IMR-90 (cell line): ENCODE measurements around the gene CASP9. TPM values are rescaled to one million over a fixed set of nuclear protein-coding genes. Genes with fewer than 3 reads are reported as not detected.

Source experiments
- ATAC-seq: fragments of 200-7000 bp; cut with Tn5 transposase; 2 replicates; pipeline ENCODE4 v1.9.1; 2020; ENCODE audit warnings: low read depth, mild to moderate bottlenecking, moderate library complexity
- BruUV-seq: library from RNA; stranded (reverse); fragments of 400-500 nt; replicated peaks from 2 replicates; lab custom pipeline; 2021; lab: Mats Ljungman, UMichigan
- CTCF ChIA-PET: fragments of 300-600 bp; formaldehyde crosslinking; extraction: SDS; loops from one replicate; lab custom pipeline; 2021; ENCODE audit warnings: antibody characterized with exemption; lab: Yijun Ruan, JAX
- POLR2A ChIA-PET: fragments of 300-600 bp; sonication (Branson Sonifier 250); formaldehyde crosslinking; loops from one replicate; lab custom pipeline; 2022; ENCODE audit warnings: antibody characterized with exemption; ENCODE audit not compliant: unreplicated experiment; lab: Charles Lee
- DNase-seq: peaks from one replicate; pipeline ENCODE4 v3.0.0; 2013
- H2AFZ ChIP-seq: replicated peaks from 2 replicates; pipeline ENCODE3; 2013; ENCODE audit warnings: low read length, mild to moderate bottlenecking; ENCODE audit not compliant: poor library complexity
- H2AK5ac ChIP-seq: 2 replicates; pipeline ENCODE4 v1.6.1; 2013; ENCODE audit warnings: low read depth, low read length, inconsistent platforms
- H2AK9ac ChIP-seq: replicated peaks from 2 replicates; pipeline ENCODE3; 2013; ENCODE audit warnings: mild to moderate bottlenecking, low read depth, low read length, moderate library complexity; ENCODE audit not compliant: poor library complexity
- H2BK120ac ChIP-seq: 2 replicates; pipeline ENCODE4 v1.6.1; 2013; ENCODE audit warnings: low read depth, low read length, inconsistent platforms
- H2BK15ac ChIP-seq: 3 replicates; pipeline ENCODE4 v1.6.1; 2013; ENCODE audit warnings: low read depth, low read length, inconsistent platforms
- H2BK20ac ChIP-seq: 2 replicates; pipeline ENCODE4 v1.6.1; 2013; ENCODE audit warnings: low read depth, mild to moderate bottlenecking, inconsistent platforms, low read length, moderate library complexity
- H2BK5ac ChIP-seq: 2 replicates; pipeline ENCODE4 v1.6.1; 2013; ENCODE audit warnings: mild to moderate bottlenecking, low read depth, low read length, inconsistent platforms; ENCODE audit not compliant: poor library complexity, severe bottlenecking
- H3K14ac ChIP-seq: replicated peaks from 2 replicates; pipeline ENCODE4 v1.6.1; 2013; ENCODE audit warnings: low read depth, low read length, inconsistent platforms
- H3K18ac ChIP-seq: 2 replicates; pipeline ENCODE4 v1.6.1; 2013; ENCODE audit warnings: low read depth, low read length, control low read depth
- H3K23ac ChIP-seq: 2 replicates; pipeline ENCODE4 v1.6.1; 2013; ENCODE audit warnings: low read depth, low read length, inconsistent platforms
- H3K27ac ChIP-seq: 2 replicates; pipeline ENCODE4 v1.5.1; 2013; ENCODE audit warnings: mild to moderate bottlenecking, control low read depth, low read length; ENCODE audit not compliant: insufficient read depth
- H3K27me3 ChIP-seq: 2 replicates; pipeline ENCODE4 v1.6.1; 2013; ENCODE audit warnings: low read length; ENCODE audit not compliant: control insufficient read depth, insufficient read depth
- H3K36me3 ChIP-seq: 2 replicates; pipeline ENCODE4 v1.6.1; 2013; ENCODE audit warnings: low read length, mixed read lengths; ENCODE audit not compliant: control insufficient read depth, insufficient read depth
- H3K4ac ChIP-seq: 2 replicates; pipeline ENCODE4 v1.6.1; 2013; ENCODE audit warnings: low read depth, low read length, inconsistent platforms
- H3K4me1 ChIP-seq: 2 replicates; pipeline ENCODE4 v1.6.1; 2013; ENCODE audit warnings: low read length, mixed read lengths; ENCODE audit not compliant: control insufficient read depth, insufficient read depth
- H3K4me2 ChIP-seq: 2 replicates; pipeline ENCODE4 v1.6.1; 2013; ENCODE audit warnings: low read depth, mild to moderate bottlenecking, control low read depth, low read length, moderate library complexity
- H3K4me3 ChIP-seq: 2 replicates; pipeline ENCODE4 v1.5.1; 2013; ENCODE audit warnings: low read depth, mild to moderate bottlenecking, control low read depth, low read length, moderate library complexity; ENCODE audit not compliant: insufficient read depth
- H3K56ac ChIP-seq: 2 replicates; pipeline ENCODE4 v1.6.1; 2013; ENCODE audit warnings: low read length, inconsistent platforms; ENCODE audit not compliant: insufficient read depth; ENCODE audit errors: extremely low read depth
- H3K79me1 ChIP-seq, 2 experiments: 2 replicates each; pipeline ENCODE4 v1.6.1; 2013; ENCODE audit warnings: low read length in 2 of 2, inconsistent platforms in 1 of 2, low read depth in 1 of 2
- H3K9ac ChIP-seq: 2 replicates; pipeline ENCODE4 v1.6.1; 2013; ENCODE audit warnings: low read depth, low read length, control low read depth
- H3K9me1 ChIP-seq: 2 replicates; pipeline ENCODE4 v1.6.1; 2013; ENCODE audit warnings: low read length, inconsistent platforms; ENCODE audit not compliant: insufficient read depth
- H3K9me3 ChIP-seq: 2 replicates; pipeline ENCODE4 v1.6.1; 2013; ENCODE audit warnings: low read length; ENCODE audit not compliant: control insufficient read depth, insufficient read depth
- H4K20me1 ChIP-seq: 2 replicates; pipeline ENCODE4 v1.6.1; 2013; ENCODE audit warnings: low read length, inconsistent platforms; ENCODE audit not compliant: insufficient read depth
- H4K5ac ChIP-seq: 2 replicates; pipeline ENCODE4 v1.6.1; 2013; ENCODE audit warnings: mild to moderate bottlenecking, low read depth, low read length, control low read depth
- H4K8ac ChIP-seq, 2 experiments: 2 replicates each; pipeline ENCODE4 v1.6.1; 2013; ENCODE audit warnings: low read depth in 2 of 2, low read length in 2 of 2, control low read depth in 1 of 2, inconsistent platforms in 1 of 2
- H4K91ac ChIP-seq: 2 replicates; pipeline ENCODE4 v1.6.1; 2013; ENCODE audit warnings: low read depth, low read length, inconsistent platforms; ENCODE audit not compliant: insufficient read depth
- BHLHE40 ChIP-seq: fragments of 150-350 bp; IDR thresholded peaks from 2 replicates; pipeline ENCODE4 v1.6.1; 2016; ENCODE audit warnings: mild to moderate bottlenecking, low read depth, low read length
- CEBPB ChIP-seq: IDR thresholded peaks from 2 replicates; pipeline ENCODE4 v1.6.1; 2012; ENCODE audit warnings: low read depth, low read length, improper control_type of control experiment
- CHD1 ChIP-seq: IDR thresholded peaks from 2 replicates; pipeline ENCODE4 v1.6.1; 2012; ENCODE audit warnings: low read depth, low read length, improper control_type of control experiment
- FOS ChIP-seq: fragments of 150-350 bp; IDR thresholded peaks from 2 replicates; pipeline ENCODE4 v1.6.1; 2016; ENCODE audit warnings: low read depth, low read length
- MAFK ChIP-seq: IDR thresholded peaks from 2 replicates; pipeline ENCODE4 v1.6.1; 2012; ENCODE audit warnings: low read depth, low read length, improper control_type of control experiment
- MAZ ChIP-seq: IDR thresholded peaks from 2 replicates; pipeline ENCODE4 v1.6.1; 2012; ENCODE audit warnings: low read depth, mild to moderate bottlenecking, low read length, improper control_type of control experiment, moderate library complexity, borderline replicate concordance
- MXI1 ChIP-seq: IDR thresholded peaks from 2 replicates; pipeline ENCODE4 v1.6.1; 2012; ENCODE audit warnings: low read depth, mild to moderate bottlenecking, low read length, moderate library complexity, borderline replicate concordance
- NFE2L2 ChIP-seq: fragments of 150-350 bp; IDR thresholded peaks from 2 replicates; pipeline ENCODE4 v1.6.1; 2016; ENCODE audit warnings: low read depth, mild to moderate bottlenecking, low read length
- POLR2A ChIP-seq: IDR thresholded peaks from 2 replicates; pipeline ENCODE4 v1.6.1; 2012; ENCODE audit warnings: mild to moderate bottlenecking, low read depth, low read length
- RAD21 ChIP-seq: IDR thresholded peaks from 2 replicates; pipeline ENCODE4 v1.6.1; 2012; ENCODE audit warnings: low read length, improper control_type of control experiment
- RCOR1 ChIP-seq: IDR thresholded peaks from 2 replicates; pipeline ENCODE4 v1.6.1; 2012; ENCODE audit warnings: mild to moderate bottlenecking, low read length, improper control_type of control experiment; ENCODE audit not compliant: insufficient replicate concordance
- SMC3 ChIP-seq: fragments of 150-350 bp; IDR thresholded peaks from 2 replicates; pipeline ENCODE4 v1.6.1; 2016; ENCODE audit warnings: low read depth, mild to moderate bottlenecking, antibody characterized with exemption, low read length, moderate library complexity
- WGBS, 2 experiments: methylation state at CpG; one replicate each; pipeline versions ENCODE4 v1.1.5 to v1.1.7; 2013; ENCODE audit warnings: missing lambda C conversion rate in 2 of 2; ENCODE audit not compliant: insufficient read length in 1 of 2; ENCODE audit errors: extremely low coverage in 2 of 2; 5-methylcytosine and 5-hydroxymethylcytosine counted together
- dilution Hi-C: fragments of 300-500 bp; cut with HindIII; formaldehyde crosslinking; loops from one replicate; pipeline ENCODE4 v1.14.3; 2018; ENCODE audit warnings: low sequenced_read_pairs; ENCODE audit not compliant: unreplicated experiment
- in situ Hi-C: fragments of 300-500 bp; cut with MboI; formaldehyde crosslinking; loops from 3 replicates; pipeline ENCODE4 v1.14.3; 2019; ENCODE audit warnings: low sequenced_read_pairs, inconsistent platforms, mixed read lengths
- intact Hi-C: fragments of 100-400 bp; cut with micrococcal nuclease; formaldehyde crosslinking; loops from 2 replicates; pipeline ENCODE4 v1.10.0; 2022
- polyA plus RNA-seq, 3 experiments: library from polyadenylated mRNA; depleted of rRNA; stranded (reverse); fragments of >200 nt; gene quantifications; 2 replicates each; pipeline ENCODE4 v1.2.3, GENCODE V29; 2012; ENCODE audit warnings: low replicate concordance in 1 of 3
- total RNA-seq: library from RNA; depleted of rRNA; stranded (reverse); fragments of >200 nt; gene quantifications from 2 replicates; pipeline ENCODE4 v1.2.3, GENCODE V29; 2012
- TF ChIP-seq, protein P1 (sequence below): conservative IDR thresholded peaks from 2 replicates; pipeline ENCODE4 v1.5.1; 2012; ENCODE audit warnings: mild to moderate bottlenecking, low read depth, low read length, improper control_type of control experiment
- TF ChIP-seq, protein P2 (sequence below): fragments of 150-350 bp; IDR thresholded peaks from 2 replicates; pipeline ENCODE4 v1.6.1; 2017; ENCODE audit warnings: mild to moderate bottlenecking, antibody characterized with exemption, low read length, low read depth

The CASP9 gene
- total and polyA plus RNA-seq, 2 of the 4 experiments (the other 2 are of a cell fraction) = 7.0 to 8.3 TPM

DNA sequence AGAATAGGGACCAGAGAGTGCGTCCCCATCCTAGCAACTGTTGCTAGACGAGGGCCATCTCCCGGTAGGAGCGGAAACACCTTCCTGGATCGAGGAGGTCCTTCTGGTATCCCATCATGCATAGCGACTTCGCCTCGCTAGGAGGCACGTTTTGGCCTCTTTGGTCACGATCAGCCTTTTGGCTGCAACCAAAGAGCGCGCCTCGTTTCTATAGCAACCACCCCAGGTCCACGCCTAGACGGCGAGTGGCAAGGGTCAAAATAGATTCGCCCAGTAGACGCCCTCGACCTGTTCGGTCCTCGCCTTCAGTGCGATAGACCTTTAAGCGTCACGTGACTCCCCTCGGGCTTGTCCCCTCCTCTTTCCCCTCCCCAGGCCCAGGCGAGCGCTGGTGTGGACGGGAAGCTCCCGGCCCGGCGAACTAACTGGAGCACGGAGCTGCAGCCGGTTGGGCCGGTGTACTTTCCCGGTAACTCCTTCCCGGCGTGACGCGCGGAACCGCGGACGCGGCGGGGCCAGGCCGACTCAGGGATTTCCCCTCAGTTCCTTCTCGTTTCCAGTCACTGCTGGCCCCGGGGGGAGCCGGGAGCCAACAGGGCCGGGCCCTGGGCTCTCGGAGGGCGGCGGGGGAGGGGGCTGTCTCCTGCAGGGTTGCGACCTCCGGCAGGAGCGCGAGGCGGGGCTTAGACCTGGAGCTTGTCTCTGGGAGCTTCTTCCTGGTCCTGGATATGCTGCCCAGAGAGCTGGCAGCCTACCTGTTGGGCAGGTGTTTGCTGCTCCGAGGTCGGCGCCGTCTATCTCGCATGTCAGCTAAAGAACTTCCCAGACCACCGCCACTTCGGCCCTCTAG is 2.7 kb upstream of the CASP9 start, which contains the start of gene DNAJC16:
Gene DNAJC16 (plus strand): TSS at position 359 of the 850 bp plus-strand sequence. CDS start 2,258 bp downstream, outside the sequence.
- peak within 1 kb of the TSS; percentile 72 for H2BK5ac ChIP-seq
- no peak within 1 kb of the TSS for H2BK20ac ChIP-seq
- H3K9ac ChIP-seq = peak within 1 kb of the TSS; percentile 72
- H3K27me3 ChIP-seq = no peaks in the 10 kb centered on the region
- peak within 1 kb of the TSS; percentile 65 for H2AK9ac ChIP-seq
- dilution Hi-C loops = no loop called here
- ChIA-PET CTCF (no interaction called here), POLR2A (no interaction called here)
- H3K79me1 ChIP-seq = peaks cover 15 to 38% of the 10 kb centered on the region in 2 experiments
- H2BK15ac ChIP-seq = no peak within 1 kb of the TSS
- peak within 1 kb of the TSS; percentile 26; the same call in 1 of the 2 replicates for H3K23ac ChIP-seq
- DNase-seq (peak; percentile 100), ATAC-seq (peak; percentile 64)
- peak within 1 kb of the TSS; percentile 23 for H2AK5ac ChIP-seq
- peak within 1 kb of the TSS; percentile 94 for H2AFZ ChIP-seq
- no peak within 1 kb of the TSS for H3K18ac ChIP-seq
- peak within 1 kb of the TSS; percentile 24; the same call in 1 of the 2 replicates for H3K4ac ChIP-seq
- intact Hi-C loops = no loop called here
- BruUV-seq = no TSS peak
- H3K4me1 ChIP-seq = peaks cover 2% of the 10 kb centered on the region
- H4K8ac ChIP-seq = peak within 1 kb of the TSS; percentile 55 to 78; a peak in 3 of 4 replicates
- H3K9me1 ChIP-seq = peaks cover 10% of the 10 kb centered on the region
- no peaks in the 10 kb centered on the region for H3K9me3 ChIP-seq
- H3K4me2 ChIP-seq = peak within 1 kb of the TSS; percentile 89
- WGBS, 2 experiments = 0% methylated on average over 9 of the region's 65 CpGs; no CpG with 5 or more reads in 1 of the 2 experiments
- peak within 1 kb of the TSS; percentile 63; the same call in 1 of the 2 replicates for H4K5ac ChIP-seq
- H2BK120ac ChIP-seq = no peak within 1 kb of the TSS
- in situ Hi-C loops = no loop called here
- H4K91ac ChIP-seq = no peak within 1 kb of the TSS; the same call in 1 of the 2 replicates
- TF ChIP-seq RAD21 (0 out of 2 replicates have a peak, but pooled peaks have one; percentile 3), MXI1 (peak; percentile 95), MAFK (no peak), RCOR1 (peak; percentile 53), POLR2A (peak; percentile 79), SMC3 (no peak), MAZ (peak; percentile 97; the same call in 1 of the 2 replicates), NFE2L2 (no peak), CHD1 (0 out of 2 replicates have a peak, but pooled peaks have one; percentile 89), BHLHE40 (peak; percentile 98), CEBPB (peak; percentile 58), FOS (no peak)
- TF ChIP-seq, protein P1, sequence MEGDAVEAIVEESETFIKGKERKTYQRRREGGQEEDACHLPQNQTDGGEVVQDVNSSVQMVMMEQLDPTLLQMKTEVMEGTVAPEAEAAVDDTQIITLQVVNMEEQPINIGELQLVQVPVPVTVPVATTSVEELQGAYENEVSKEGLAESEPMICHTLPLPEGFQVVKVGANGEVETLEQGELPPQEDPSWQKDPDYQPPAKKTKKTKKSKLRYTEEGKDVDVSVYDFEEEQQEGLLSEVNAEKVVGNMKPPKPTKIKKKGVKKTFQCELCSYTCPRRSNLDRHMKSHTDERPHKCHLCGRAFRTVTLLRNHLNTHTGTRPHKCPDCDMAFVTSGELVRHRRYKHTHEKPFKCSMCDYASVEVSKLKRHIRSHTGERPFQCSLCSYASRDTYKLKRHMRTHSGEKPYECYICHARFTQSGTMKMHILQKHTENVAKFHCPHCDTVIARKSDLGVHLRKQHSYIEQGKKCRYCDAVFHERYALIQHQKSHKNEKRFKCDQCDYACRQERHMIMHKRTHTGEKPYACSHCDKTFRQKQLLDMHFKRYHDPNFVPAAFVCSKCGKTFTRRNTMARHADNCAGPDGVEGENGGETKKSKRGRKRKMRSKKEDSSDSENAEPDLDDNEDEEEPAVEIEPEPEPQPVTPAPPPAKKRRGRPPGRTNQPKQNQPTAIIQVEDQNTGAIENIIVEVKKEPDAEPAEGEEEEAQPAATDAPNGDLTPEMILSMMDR = peak; percentile 37; the same call in 1 of the 2 replicates
- TF ChIP-seq, protein P2, sequence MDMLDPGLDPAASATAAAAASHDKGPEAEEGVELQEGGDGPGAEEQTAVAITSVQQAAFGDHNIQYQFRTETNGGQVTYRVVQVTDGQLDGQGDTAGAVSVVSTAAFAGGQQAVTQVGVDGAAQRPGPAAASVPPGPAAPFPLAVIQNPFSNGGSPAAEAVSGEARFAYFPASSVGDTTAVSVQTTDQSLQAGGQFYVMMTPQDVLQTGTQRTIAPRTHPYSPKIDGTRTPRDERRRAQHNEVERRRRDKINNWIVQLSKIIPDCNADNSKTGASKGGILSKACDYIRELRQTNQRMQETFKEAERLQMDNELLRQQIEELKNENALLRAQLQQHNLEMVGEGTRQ = peak; percentile 99
- H3K14ac ChIP-seq = 0 out of 2 replicates have a peak within 1 kb of the TSS, but pooled peaks have one; percentile 18
- peaks cover 3% of the 10 kb centered on the region; the same call in 1 of the 2 replicates for H3K36me3 ChIP-seq
- peak within 1 kb of the TSS; percentile 82 for H3K4me3 ChIP-seq
- peak within 1 kb of the TSS; percentile 21; the same call in 1 of the 2 replicates for H3K56ac ChIP-seq
- peak within 1 kb of the TSS; percentile 63 for H3K27ac ChIP-seq
- H4K20me1 ChIP-seq = no peaks in the 10 kb centered on the region; the same call in none of the 2 replicates
